Activated CD8-positive, alpha-beta T cell treated with anti-CD3 and anti-CD28 coated beads, Interleukin-2, amount 10 ng/mL, durations not matched to agents 7 days and 5 days (primary cell): ENCODE data around the gene MT1X. TPM values are rescaled to one million over a fixed set of nuclear protein-coding genes. Genes with fewer than 3 reads are reported as not detected.

Experiments
- ATAC-seq: fragments of 150-1000 bp; cut with Tn5 transposase; one replicate; pipeline ENCODE4 v1.10.0; 2021; ENCODE audit warnings: moderate library complexity
- CTCF ChIA-PET: fragments of 350-600 bp; sonication (Branson Sonifier 250); formaldehyde crosslinking; loops from one replicate; lab custom pipeline; 2021; ENCODE audit warnings: antibody characterized with exemption; lab: Charles Lee
- POLR2A ChIA-PET: fragments of 350-600 bp; sonication (Branson Sonifier 250); formaldehyde crosslinking; loops from one replicate; lab custom pipeline; 2021; ENCODE audit warnings: antibody characterized with exemption; lab: Charles Lee
- DNase-seq: peaks from one replicate; pipeline ENCODE4 v3.0.0-alpha.2; 2020
- H3K27ac Mint-ChIP-seq: one replicate; pipeline ENCODE4 v1.8.0; 2021; ENCODE audit warnings: mild to moderate bottlenecking, mixed read lengths
- H3K27me3 Mint-ChIP-seq: one replicate; pipeline ENCODE4 v1.8.0; 2021; ENCODE audit warnings: low read depth, mixed read lengths
- H3K36me3 Mint-ChIP-seq: one replicate; pipeline ENCODE4 v1.8.0; 2021; ENCODE audit warnings: low read depth, mixed read lengths
- H3K4me1 Mint-ChIP-seq: one replicate; pipeline ENCODE4 v1.8.0; 2021; ENCODE audit warnings: low read depth, mixed read lengths
- H3K4me3 Mint-ChIP-seq: one replicate; pipeline ENCODE4 v1.8.0; 2021; ENCODE audit warnings: mild to moderate bottlenecking, mixed read lengths
- H3K9me3 Mint-ChIP-seq: one replicate; pipeline ENCODE4 v1.8.0; 2022; ENCODE audit warnings: mixed read lengths; ENCODE audit not compliant: insufficient read depth
- total RNA-seq, 2 experiments: library from RNA; stranded (reverse); gene quantifications; one replicate each; pipeline ENCODE4 v1.2.3, GENCODE V29; 2021

The MT1X gene
- total RNA-seq, 2 experiments from 2014 or later = 85.3 to 86.0 TPM

GRCh38 chr16:56697456-56698155, 15.3 kb downstream of the MT1X start:
- no peaks in the 10 kb centered on the region for H3K27me3 Mint-ChIP-seq
- CTCF ChIA-PET = interaction anchor here (1.0 to 2.2 kb wide), 3 partner anchors 24 to 121 kb away, joined by 6 to 8 read pairs (median 6); no protein-coding TSS in a partner anchor
- peaks cover 11% of the 10 kb centered on the region for H3K4me1 Mint-ChIP-seq
- no peak for DNase-seq
- ATAC-seq = no peak
- H3K36me3 Mint-ChIP-seq = no peaks in the 10 kb centered on the region
- H3K4me3 Mint-ChIP-seq = no peak overlapping the region
- no peak overlapping the region for H3K27ac Mint-ChIP-seq
- no peaks in the 10 kb centered on the region for H3K9me3 Mint-ChIP-seq
- POLR2A ChIA-PET = interaction anchor here (2.1 kb wide), 1 partner anchor 15 kb away, joined by 9 read pairs; the partner anchor contains the start of gene MT1X

- DNase-seq (no peak), ATAC-seq (no peak)
- Mint-ChIP-seq H3K36me3 (no peaks in the 10 kb centered on the region), H3K9me3 (no peaks in the 10 kb centered on the region), H3K27me3 (no peaks in the 10 kb centered on the region), H3K27ac (no peak overlapping the region), H3K4me1 (peaks cover 11% of the 10 kb centered on the region), H3K4me3 (no peak overlapping the region)
- POLR2A ChIA-PET = interaction anchor here (0.7 kb wide), 1 partner anchor 12 kb away, joined by 3 read pairs; no protein-coding TSS in a partner anchor
- CTCF ChIA-PET = interaction anchor here (1.9 to 5.9 kb wide), 10 partner anchors 9 to 186 kb away, joined by 5 to 143 read pairs (median 23); partner anchors contain the start of genes MT1G and MT1H
Measured at GRCh38 chr16:56700195-56700594, 17.9 kb downstream of the MT1X start.

GRCh38 chr16:56700631-56701030, 18.4 kb downstream of the MT1X start:
- ChIA-PET POLR2A (interaction anchor here (0.7 to 2.3 kb wide), 2 partner anchors 12 to 18 kb away, joined by 3 to 24 read pairs; partner anchors contain the start of gene MT1X), CTCF (interaction anchor here (1.3 to 5.9 kb wide), 14 partner anchors 8 to 187 kb away, joined by 5 to 143 read pairs (median 16); partner anchors contain the start of genes MT1G, MT1H and MT1X)
- ATAC-seq = no peak
- peaks cover 11% of the 10 kb centered on the region for H3K4me1 Mint-ChIP-seq
- no peak for DNase-seq
- H3K36me3 Mint-ChIP-seq = no peaks in the 10 kb centered on the region
- H3K27ac Mint-ChIP-seq = no peak overlapping the region
- H3K9me3 Mint-ChIP-seq = no peaks in the 10 kb centered on the region
- no peak overlapping the region for H3K4me3 Mint-ChIP-seq
- H3K27me3 Mint-ChIP-seq = no peaks in the 10 kb centered on the region

- no peaks in the 10 kb centered on the region for H3K9me3 Mint-ChIP-seq
- peak overlapping the region; percentile 60 for H3K27ac Mint-ChIP-seq
- H3K27me3 Mint-ChIP-seq = no peaks in the 10 kb centered on the region
- ATAC-seq = no peak
- ChIA-PET CTCF (interaction anchor here (0.6 to 5.9 kb wide), 68 partner anchors 8 to 274 kb away, joined by 3 to 143 read pairs (median 5); partner anchors contain the start of genes MT1A, MT1E, MT1G and MT1H), POLR2A (interaction anchor here (0.6 to 2.3 kb wide), 5 partner anchors 19 to 424 kb away, joined by 3 to 24 read pairs (median 3); partner anchors contain the start of gene MT1X)
- no peaks in the 10 kb centered on the region for H3K36me3 Mint-ChIP-seq
- DNase-seq = no peak
- H3K4me1 Mint-ChIP-seq = peaks cover 11% of the 10 kb centered on the region
- H3K4me3 Mint-ChIP-seq = no peak overlapping the region
Measured at GRCh38 chr16:56701534-56701933, 19.3 kb downstream of the MT1X start.

- no peak for ATAC-seq
- ChIA-PET CTCF (interaction anchor here (0.9 to 5.9 kb wide), 34 partner anchors 10 to 250 kb away, joined by 3 to 143 read pairs (median 7); partner anchors contain the start of genes MT1G, MT1H, MT1X and MT2A), POLR2A (interaction anchor here (0.9 to 2.3 kb wide), 2 partner anchors 20 to 94 kb away, joined by 4 to 24 read pairs; partner anchors contain the start of genes MT1X and MT2A)
- Mint-ChIP-seq H3K27ac (no peak overlapping the region), H3K27me3 (no peaks in the 10 kb centered on the region), H3K4me1 (peaks cover 16% of the 10 kb centered on the region), H3K9me3 (no peaks in the 10 kb centered on the region), H3K36me3 (no peaks in the 10 kb centered on the region), H3K4me3 (no peak overlapping the region)
- DNase-seq = no peak
Measured at GRCh38 chr16:56702836-56703235, 20.6 kb downstream of the MT1X start.

- Mint-ChIP-seq H3K4me3 (peak overlapping the region; percentile 80), H3K36me3 (peaks cover 8% of the 10 kb centered on the region), H3K9me3 (no peaks in the 10 kb centered on the region), H3K27ac (peak overlapping the region; percentile 93), H3K27me3 (no peaks in the 10 kb centered on the region), H3K4me1 (peaks cover 41% of the 10 kb centered on the region)
- DNase-seq (peak; percentile 72), ATAC-seq (peak; percentile 85)
- CTCF ChIA-PET = interaction anchor here (0.7 to 5.4 kb wide), 20 partner anchors 8 to 243 kb away, joined by 3 to 36 read pairs (median 4); partner anchors contain the start of gene MT1X
- POLR2A ChIA-PET = interaction anchor here (0.5 to 3.4 kb wide), 14 partner anchors 9 to 893 kb away, joined by 3 to 23 read pairs (median 3); partner anchors contain the start of genes MT1X, MT2A and NUP93
Measured at GRCh38 chr16:56708525-56709442, 26.5 kb downstream of the MT1X start.

GRCh38 chr16:56709443-56710040, 27.3 kb downstream of the MT1X start:
- CTCF ChIA-PET = interaction anchor here (0.9 to 5.4 kb wide), 9 partner anchors 9 to 138 kb away, joined by 3 to 36 read pairs (median 5); no protein-coding TSS in a partner anchor

GRCh38 chr16:56710181-56710737, 28.0 kb downstream of the MT1X start:
- no peak for DNase-seq
- Mint-ChIP-seq H3K36me3 (peaks cover 8% of the 10 kb centered on the region), H3K27me3 (no peaks in the 10 kb centered on the region), H3K9me3 (no peaks in the 10 kb centered on the region), H3K4me1 (peaks cover 41% of the 10 kb centered on the region), H3K4me3 (peak overlapping the region; percentile 80), H3K27ac (peak overlapping the region; percentile 93)
- CTCF ChIA-PET = interaction anchor here (0.6 to 5.4 kb wide), 5 partner anchors 9 to 137 kb away, joined by 3 to 36 read pairs (median 3); no protein-coding TSS in a partner anchor
- no peak for ATAC-seq
- POLR2A ChIA-PET = interaction anchor here (0.6 to 1.1 kb wide), 4 partner anchors 10 to 247 kb away, joined by 3 to 4 read pairs (median 4); partner anchors contain the start of gene MT1X

More at GRCh38 chr16:56709443-56710040, 27.3 kb downstream of the MT1X start:
- Mint-ChIP-seq H3K9me3 (no peaks in the 10 kb centered on the region), H3K27ac (peak overlapping the region; percentile 93), H3K36me3 (peaks cover 8% of the 10 kb centered on the region), H3K27me3 (no peaks in the 10 kb centered on the region), H3K4me1 (peaks cover 41% of the 10 kb centered on the region), H3K4me3 (peak overlapping the region; percentile 80)
- POLR2A ChIA-PET = interaction anchor here (0.5 to 3.4 kb wide), 7 partner anchors 15 to 892 kb away, joined by 3 to 23 read pairs (median 3); partner anchors contain the start of genes MT1X and NUP93
- DNase-seq (no peak), ATAC-seq (no peak)

- H3K27me3 Mint-ChIP-seq = no peaks in the 10 kb centered on the region
- no peak for ATAC-seq
- DNase-seq = no peak
- no peak overlapping the region for H3K27ac Mint-ChIP-seq
- CTCF ChIA-PET = interaction anchor here (0.7 to 1.2 kb wide), 2 partner anchors 17 to 135 kb away, joined by 3 read pairs; no protein-coding TSS in a partner anchor
- no peak overlapping the region for H3K4me3 Mint-ChIP-seq
- peaks cover 41% of the 10 kb centered on the region for H3K4me1 Mint-ChIP-seq
- POLR2A ChIA-PET = no interaction called here
- H3K9me3 Mint-ChIP-seq = no peaks in the 10 kb centered on the region
- H3K36me3 Mint-ChIP-seq = peaks cover 8% of the 10 kb centered on the region
Measured at GRCh38 chr16:56711862-56712261, 29.6 kb downstream of the MT1X start.

GRCh38 chr16:56713794-56714193, 31.5 kb downstream of the MT1X start:
- Mint-ChIP-seq H3K4me1 (peaks cover 26% of the 10 kb centered on the region), H3K9me3 (no peaks in the 10 kb centered on the region), H3K27ac (no peak overlapping the region), H3K4me3 (no peak overlapping the region), H3K27me3 (no peaks in the 10 kb centered on the region), H3K36me3 (peaks cover 8% of the 10 kb centered on the region)
- CTCF ChIA-PET = interaction anchor here (1.5 kb wide), 1 partner anchor 12 kb away, joined by 5 read pairs; no protein-coding TSS in a partner anchor
- POLR2A ChIA-PET = no interaction called here
- DNase-seq (no peak), ATAC-seq (no peak)
